ENCODE results near the gene RARA. TPM values are rescaled to one million over a fixed set of nuclear protein-coding genes. Genes with fewer than 3 reads are reported as not detected.

The RARA gene
- total RNA-seq (2014; rRNA removed): 24.2 and 29.6 TPM in 2 replicates
- 38.8 TPM for polyA plus RNA-seq (2012)

GRCh38 chr17:40309031-40309948, at the start of gene RARA:
Gene RARA, plus strand, starts transcription at chr17:40309180. Its CDS starts 22,039 bp downstream, at chr17:40331219.
- DNase-seq (ENCODE audit: low read depth): no peak

GRCh38 chr17:40259505-40259904, 49.5 kb upstream of the RARA start:
- DNase-seq (ENCODE audit: low read depth): no peak

- DNase-seq (ENCODE audit: low read depth): no peak
Measured at GRCh38 chr17:40260528-40260927, 48.5 kb upstream of the RARA start.

- no peak for DNase-seq (ENCODE audit: low read depth)
Measured at GRCh38 chr17:40264458-40265185, 44.4 kb upstream of the RARA start.

DNA sequence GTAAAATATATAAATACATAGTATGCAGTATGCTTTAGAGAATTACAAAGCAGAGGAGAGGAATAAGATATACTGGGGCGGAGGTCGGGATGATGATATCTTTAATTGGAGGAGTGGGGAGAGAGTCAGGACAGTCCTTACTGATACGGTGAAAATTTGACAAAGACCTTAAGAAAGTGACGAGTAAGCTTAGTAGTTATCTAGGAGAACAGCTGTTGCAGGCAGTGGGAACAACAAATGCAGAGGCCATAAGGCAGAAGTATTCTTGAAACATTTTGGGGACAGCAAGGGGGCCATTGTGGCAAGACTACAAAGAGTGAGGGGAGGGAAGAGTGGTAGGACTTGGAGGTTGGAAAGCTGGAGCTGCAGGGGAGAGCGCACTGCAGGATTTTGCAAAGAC, 43.6 kb upstream of the RARA start:
- no peak for DNase-seq (ENCODE audit: low read depth)

GRCh38 chr17:40266882-40267281, 42.1 kb upstream of the RARA start:
- no peak for DNase-seq (ENCODE audit: low read depth)

GRCh38 chr17:40268141-40268712, 40.8 kb upstream of the RARA start:
- DNase-seq (ENCODE audit: low read depth): no peak

DNA sequence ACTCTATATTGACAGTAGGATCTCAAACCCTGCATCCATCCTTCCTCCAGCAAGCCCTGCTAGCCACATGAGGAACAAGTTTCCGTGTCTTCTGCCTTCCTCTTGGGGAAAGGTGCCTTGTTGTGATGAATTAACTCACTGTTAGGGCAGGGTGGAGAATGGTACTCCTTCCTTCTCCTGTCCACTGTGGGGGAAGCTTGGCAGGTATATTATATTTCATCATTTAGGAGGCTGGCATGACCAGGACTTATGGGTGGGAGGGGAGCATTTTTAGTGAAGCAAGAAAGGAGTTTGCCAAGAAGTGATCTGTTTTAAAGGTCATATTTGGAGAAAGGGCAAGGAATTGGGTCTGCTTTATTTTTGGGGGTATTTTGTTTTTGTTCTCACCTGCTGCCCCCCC, 30.6 kb upstream of the RARA start:
- no peak for DNase-seq (ENCODE audit: low read depth)

DNA sequence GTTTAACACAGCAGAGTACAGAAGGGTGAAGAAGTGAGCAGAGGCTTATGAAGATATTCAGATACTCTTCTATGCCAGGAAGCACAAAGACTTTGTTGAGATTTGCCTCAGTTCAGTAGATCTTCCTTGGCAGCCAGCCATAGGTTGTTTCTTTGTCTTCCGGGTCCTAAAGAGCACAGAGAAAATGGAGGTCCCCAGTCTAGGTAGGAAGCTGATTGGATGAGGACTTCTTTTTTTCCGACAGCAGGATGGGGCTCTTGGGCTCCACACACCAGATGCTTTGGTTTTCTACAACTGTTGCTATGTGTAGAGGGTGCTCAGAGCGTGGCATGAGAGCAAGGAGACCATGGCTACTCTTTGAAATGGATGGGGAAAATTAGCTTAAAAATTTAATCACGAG, 29.6 kb upstream of the RARA start:
- DNase-seq (ENCODE audit: low read depth): no peak

DNA sequence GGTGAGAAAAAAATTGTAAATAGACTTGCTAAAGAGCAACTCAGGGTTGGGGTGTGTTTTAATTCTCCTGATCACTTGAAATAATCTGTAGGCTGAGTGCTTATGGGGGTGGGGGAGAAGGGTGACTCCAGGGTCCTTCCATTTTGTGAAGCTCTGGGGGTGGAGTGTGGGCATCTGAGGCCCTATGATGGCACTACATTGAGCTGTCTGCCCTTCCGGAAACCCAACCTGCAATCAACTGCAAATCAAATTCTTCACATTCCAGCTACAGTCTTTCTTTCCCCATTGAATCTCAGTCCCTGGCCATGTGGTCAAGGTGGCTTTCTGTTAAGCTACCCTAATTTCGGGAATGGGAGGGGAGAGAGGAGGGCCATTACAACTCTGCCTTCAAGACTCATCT, 27.3 kb upstream of the RARA start:
- DNase-seq (ENCODE audit: low read depth): no peak

- peak; percentile 95 for DNase-seq (ENCODE audit: low read depth)
Measured at GRCh38 chr17:40283662-40284061, 25.3 kb upstream of the RARA start.

- DNase-seq (ENCODE audit: low read depth): peak; percentile 65
Measured at GRCh38 chr17:40284085-40284713, 24.8 kb upstream of the RARA start.

DNA sequence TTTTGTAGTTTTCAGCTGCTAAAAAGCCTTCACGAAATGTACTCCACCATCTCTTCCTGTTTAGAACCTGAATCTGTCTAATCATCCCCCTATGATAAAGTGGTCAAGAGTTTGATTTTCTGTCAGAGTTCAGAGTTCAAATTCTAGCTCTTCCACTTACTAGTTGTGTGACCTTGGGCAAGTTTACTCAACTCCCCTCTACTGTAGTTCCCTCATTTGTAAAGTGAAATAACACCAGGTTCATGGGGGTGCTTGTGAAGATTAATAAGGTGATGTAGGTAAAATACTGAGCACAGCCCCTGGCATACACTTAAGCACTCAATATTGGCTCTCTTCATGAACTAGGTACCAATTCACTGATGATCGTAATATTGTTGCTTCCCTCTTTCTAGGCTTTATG, 22.5 kb upstream of the RARA start:
- DNase-seq (ENCODE audit: low read depth): no peak

DNA sequence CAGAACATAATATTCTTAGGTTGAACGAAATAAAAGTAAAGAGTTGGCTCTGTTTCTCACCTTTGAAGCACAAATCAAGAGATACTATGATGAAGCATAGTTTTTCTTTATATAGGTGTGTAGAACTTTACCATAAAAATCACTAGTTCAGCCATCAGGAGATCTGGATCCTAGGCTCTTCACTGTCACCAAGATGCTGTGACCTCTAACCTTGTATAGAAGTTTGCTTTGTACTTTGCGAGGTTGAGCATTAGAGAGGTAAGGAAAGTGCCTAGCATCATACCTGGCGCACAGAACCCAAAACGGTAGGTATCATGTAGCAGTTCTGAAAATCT, 21.9 kb upstream of the RARA start:
- DNase-seq (ENCODE audit: low read depth): no peak

DNA sequence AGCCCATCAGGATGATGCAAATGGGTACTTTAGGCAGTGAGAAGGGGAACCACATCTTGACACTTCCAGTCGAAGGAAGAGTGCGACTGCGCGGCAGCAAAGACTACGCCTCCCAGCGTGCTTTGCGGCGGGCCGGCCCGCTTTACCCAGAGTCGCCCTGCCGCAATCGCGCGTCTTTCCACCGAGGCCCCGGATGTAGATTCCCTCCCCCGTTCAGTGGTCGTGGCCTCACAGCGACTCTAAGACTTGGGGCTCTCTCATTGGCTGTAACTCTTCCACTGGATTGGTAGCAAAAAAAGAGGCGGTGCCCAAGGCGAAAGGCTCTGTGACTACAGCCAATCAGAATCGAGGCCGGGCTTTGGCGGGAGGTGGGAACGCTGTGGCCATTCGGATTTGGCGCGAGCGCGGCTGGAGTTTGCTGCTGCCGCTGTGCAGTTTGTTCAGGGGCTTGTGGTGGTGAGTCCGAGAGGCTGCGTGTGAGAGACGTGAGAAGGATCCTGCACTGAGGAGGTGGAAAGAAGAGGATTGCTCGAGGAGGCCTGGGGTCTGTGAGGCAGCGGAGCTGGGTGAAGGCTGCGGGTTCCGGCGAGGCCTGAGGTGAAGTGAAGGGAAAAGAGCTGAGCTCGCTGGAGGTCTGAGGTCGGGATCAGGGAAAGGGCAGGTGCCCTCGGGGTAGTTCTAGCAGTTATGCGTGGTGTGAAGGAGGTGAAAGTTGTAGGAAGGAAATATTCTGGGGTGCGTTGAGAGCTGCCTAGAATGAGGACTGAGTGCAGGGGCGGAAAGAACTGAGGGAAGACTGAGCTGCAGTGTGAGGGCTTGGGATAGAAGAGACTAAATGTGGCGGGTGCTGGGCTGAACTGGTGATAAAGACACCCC, 21.2 kb upstream of the RARA start, which contains the start of gene CDC6:
Gene CDC6 (plus strand): TSS at position 386 of the 876 bp plus-strand sequence. CDS start 1,542 bp downstream, outside the sequence.
- peak; percentile 99 for DNase-seq (ENCODE audit: low read depth)

GRCh38 chr17:40290629-40291280, 18.2 kb upstream of the RARA start:
- peak; percentile 84 for DNase-seq (ENCODE audit: low read depth)

DNA sequence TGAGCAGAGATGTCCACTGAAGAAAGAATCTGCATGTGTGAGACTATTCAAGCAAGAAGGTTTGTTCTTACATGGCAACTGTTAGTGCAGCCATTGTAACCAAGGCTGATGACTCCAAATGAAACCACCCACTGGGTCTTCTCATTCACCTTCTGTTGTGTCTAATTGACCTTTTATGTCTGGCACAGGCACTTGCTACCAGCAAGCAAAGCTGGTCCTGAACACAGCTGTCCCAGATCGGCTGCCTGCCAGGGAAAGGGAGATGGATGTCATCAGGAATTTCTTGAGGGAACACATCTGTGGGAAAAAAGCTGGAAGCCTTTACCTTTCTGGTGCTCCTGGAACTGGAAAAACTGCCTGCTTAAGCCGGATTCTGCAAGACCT, 17.7 kb upstream of the RARA start:
- DNase-seq (ENCODE audit: low read depth): no peak

GRCh38 chr17:40293363-40293762, 15.6 kb upstream of the RARA start:
- no peak for DNase-seq (ENCODE audit: low read depth)

- DNase-seq (ENCODE audit: low read depth): no peak
Measured at GRCh38 chr17:40295488-40296436, 13.2 kb upstream of the RARA start.
